Right hindlimb (tissue), 1 donor: ENCODE measurements around the gene RAD51B.

Experiments used
- DNase-seq: peaks from one replicate; pipeline ENCODE4 v3.0.0-alpha.2; 2018

The RAD51B gene

DNA sequence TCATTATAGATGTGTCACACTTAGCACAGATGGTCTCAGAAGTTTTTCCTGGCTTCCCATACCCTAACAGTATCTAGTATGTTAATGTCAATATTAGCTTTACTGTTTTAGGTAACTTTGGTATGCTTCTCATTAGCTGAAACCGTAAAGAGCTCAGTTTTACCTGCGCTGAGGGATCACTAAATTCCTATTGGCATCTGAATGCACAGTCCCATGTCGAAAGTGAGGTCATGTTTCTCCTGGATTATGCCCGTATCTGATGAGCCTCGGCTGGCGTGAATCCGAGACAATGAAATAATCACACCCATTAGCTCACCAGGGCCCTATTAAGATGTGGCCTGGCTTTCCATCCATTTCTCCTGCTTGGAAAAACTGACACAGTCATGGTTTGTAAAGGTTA is 555.1 kb downstream of the RAD51B start:
- DNase-seq: peak; percentile 78

GRCh38 chr14:68375376-68375775 is 555.8 kb downstream of the RAD51B start:
- no peak for DNase-seq

GRCh38 chr14:68376067-68376779 is 556.6 kb downstream of the RAD51B start:
- DNase-seq: no peak

- DNase-seq: no peak
Measured at GRCh38 chr14:68377006-68377405, 557.4 kb downstream of the RAD51B start.

GRCh38 chr14:68377459-68377858 is 557.9 kb downstream of the RAD51B start:
- DNase-seq: peak; percentile 76

GRCh38 chr14:68379510-68380328 is 560.1 kb downstream of the RAD51B start:
- DNase-seq: no peak

DNA sequence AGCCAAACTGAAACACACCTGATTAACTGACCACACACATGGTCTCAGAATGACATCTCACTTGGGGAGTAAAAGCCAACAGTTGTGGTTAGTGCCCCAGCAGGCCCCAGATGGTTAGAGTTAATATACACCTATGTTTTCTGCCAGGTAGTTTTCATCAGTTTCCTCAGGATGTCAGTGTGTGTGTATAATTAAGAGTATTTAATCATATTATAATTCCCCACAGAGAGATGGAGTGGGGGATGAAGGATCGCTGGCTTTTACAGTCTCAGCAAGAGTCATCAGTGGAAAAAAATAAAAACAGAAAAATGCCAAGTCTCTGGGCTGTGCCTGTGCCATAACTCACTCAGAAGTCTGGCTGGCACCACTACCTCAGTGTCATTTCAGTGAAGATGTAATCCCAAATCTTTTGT is 560.8 kb downstream of the RAD51B start:
- DNase-seq: no peak

DNA sequence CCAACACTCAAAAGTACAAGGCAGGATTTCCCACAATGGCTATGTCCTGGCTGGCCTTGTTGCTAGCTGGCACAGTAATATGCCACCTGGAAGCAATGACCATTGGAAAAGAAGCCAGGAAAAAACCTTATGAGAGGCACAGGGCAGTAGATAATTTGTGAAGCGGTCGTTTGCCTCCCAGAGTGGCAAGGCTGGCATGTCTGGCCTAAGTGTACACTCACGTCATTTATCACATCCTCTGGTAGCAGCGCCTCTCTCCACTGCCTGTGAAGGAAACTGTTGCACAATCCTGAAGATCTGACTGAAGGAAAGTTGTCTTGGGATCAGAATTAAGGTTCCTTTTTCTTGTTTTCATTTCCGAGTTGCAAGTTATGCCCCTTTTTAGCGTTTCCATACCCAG is 564.8 kb downstream of the RAD51B start:
- DNase-seq: no peak

GRCh38 chr14:68384881-68385280 is 565.3 kb downstream of the RAD51B start:
- no peak for DNase-seq

- no peak for DNase-seq
Measured at GRCh38 chr14:68386446-68386845, 566.9 kb downstream of the RAD51B start.

GRCh38 chr14:68386950-68387779 is 567.6 kb downstream of the RAD51B start:
- no peak for DNase-seq

DNA sequence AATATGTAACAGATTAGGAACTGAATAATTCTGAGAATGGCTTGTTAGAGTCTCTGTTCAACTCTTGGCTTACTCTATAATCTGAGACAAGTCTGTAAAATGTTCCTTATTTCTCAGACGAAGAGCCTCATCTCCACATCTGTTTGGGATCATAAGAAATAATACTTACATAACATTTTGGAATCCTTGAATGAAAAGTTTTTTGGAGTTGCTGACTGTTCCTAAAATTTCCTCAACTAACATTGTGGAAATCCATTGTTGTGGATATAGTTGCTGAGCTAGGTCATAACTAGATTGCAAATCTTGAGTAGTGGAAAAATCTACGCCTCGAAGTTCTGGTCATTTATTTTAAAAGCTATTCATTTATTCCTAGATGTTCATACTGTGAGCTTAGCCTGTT is 570.4 kb downstream of the RAD51B start:
- DNase-seq: no peak

- no peak for DNase-seq
Measured at GRCh38 chr14:68390741-68391140, 571.2 kb downstream of the RAD51B start.

DNA sequence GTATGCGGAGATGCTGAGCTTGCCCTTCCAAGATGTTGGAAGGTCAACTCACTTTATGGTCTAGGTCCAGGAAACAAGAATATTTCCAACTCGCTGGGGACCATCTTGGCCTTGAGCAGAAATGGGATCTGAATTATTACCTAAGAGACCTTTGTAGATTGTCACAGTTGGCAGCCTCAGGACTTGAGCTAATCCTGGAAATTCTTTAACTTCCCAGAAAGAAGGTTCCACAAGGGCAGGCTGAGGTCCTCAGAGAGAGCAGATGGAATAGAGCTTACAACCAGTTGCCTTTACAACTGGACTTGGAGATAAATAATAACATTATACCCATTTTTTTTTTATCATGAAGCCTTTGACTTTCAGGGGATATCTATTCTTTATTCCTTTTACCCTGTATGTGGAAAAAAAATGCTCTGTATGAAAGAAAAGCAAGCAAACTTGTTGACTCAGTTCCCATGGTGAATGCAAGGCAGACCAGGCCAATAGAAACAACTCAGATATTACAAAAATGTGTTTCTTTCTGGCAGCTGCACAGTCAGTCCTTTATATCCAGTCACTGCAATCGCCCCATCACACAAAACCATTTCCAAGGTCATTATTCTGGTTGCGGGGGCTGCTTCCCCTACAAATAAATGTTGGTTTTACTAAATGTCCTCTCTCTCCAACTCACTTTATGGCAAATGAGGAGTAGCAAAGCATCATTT is 571.9 kb downstream of the RAD51B start:
- peak; percentile 81 for DNase-seq

DNA sequence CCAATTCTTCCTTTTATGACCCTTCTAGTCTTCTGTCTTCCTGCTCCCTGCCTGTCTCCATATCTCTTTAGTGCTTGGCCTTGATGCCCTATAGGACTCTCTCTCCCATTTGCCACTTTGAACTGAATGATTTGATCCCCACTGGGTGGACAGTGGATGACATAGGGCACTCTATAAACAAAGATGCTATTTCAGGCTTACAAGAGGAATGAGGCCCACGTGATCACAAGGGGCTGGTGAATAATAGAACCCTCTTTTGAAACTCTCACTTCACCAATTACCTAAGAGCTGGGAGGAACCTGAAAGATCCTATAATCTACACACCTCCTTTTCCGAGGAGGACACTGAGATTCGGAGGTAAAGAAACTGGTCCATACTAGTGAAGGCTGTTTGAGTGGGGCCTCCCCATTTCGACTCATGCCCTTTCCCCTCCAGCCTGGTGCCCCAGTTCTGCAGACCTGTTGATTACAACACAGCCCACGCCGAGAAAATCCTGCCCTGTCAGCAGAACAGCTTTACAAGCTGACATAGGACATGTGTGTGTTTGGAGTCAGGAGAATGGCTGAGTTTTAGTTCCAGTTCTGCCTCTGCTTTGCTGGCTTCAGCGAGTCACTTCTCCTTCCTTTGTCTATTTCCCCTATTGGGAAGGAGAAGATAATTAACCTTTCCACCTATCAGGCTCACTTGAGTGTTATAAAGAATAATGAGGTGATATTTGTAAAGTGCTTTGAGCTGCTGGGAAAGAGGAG is 573.0 kb downstream of the RAD51B start:
- peak; percentile 55 for DNase-seq

GRCh38 chr14:68393259-68393658 is 573.7 kb downstream of the RAD51B start:
- DNase-seq: no peak

- peak; percentile 70 for DNase-seq
Measured at GRCh38 chr14:68394118-68394763, 574.7 kb downstream of the RAD51B start.

DNA sequence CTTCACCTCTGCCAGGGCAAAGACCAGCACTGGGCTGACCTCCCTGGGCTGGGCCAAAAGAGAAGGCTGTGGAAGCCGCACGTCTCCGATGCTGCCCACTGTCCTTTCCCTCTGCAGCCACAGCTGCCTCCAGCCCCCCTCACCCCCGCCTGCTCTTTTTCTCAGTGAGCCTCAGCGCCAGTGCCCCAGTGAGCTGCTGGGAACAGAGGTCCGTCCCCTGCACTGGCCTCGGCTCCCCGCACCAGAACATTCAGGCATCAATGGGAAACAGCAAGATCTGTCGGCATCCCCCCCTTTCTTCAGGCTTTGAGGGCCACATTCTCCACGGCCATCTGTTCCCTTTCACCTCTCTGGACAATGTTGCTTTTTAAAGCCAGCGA is 575.2 kb downstream of the RAD51B start:
- DNase-seq: peak; percentile 52

DNA sequence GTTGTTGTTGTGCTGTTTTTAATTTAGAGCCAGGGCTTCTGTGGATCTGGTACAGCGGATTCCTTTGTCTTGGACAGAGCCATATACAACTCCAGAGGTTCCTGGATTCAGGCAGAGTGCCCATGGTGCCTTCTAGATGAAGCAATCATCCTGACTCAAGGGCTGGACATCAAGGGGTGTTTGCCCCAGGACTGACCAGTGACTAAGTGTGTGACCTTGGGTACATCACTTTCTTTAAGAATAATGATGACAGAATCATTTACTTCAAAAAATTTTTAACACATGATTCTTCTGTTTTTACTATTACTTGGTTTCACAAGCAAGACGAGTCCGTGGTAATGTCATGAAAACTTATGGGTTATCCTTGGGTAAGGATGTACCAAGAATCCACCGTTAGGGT is 576.0 kb downstream of the RAD51B start:
- no peak for DNase-seq

DNA sequence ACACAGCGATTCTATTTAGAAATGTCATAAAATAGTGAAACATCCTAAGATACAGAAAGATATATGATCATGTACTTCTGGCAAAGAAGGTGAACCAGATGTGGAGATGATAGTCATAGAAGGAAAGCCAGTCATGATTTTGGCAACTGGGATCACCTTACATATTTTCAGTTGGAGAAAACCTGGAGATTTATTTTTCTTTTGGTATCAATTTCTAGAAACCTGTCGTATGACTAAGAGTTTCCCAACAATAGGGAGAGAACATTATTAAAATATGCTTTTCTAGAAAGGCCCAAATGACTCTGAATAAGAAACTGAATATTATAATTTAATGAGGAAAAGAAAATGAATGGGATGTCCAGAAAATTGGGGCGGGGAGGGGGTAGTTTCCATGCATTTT is 576.9 kb downstream of the RAD51B start:
- DNase-seq: no peak

DNA sequence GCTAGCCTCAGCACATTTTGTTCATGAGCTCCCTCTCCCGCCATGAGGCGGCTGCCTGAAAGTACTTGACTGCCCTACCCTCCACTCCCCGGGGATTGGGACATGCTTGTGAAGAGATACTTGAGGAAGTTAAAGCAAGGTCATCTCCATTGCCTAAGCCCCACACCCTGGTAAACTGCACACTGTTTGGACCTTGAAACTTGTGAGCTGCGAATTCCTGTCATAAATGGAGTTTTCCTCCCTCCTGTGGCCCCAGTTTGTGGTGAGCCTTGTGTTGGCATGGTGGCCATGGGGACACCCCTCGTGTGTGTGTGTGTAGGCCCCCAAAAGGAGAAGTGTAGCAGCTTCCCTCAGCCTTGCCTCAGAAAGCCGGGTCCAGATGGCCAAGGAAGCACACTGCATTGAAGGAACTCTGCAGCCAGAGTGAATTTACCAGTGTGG is 577.8 kb downstream of the RAD51B start:
- peak; percentile 44 for DNase-seq
